Heart left ventricle (tissue), 13 donors: ENCODE measurements around the gene LRRC63.

Source experiments
- POLR2A ChIP-seq, 2 donors: fragments of 450-650 bp; IDR thresholded peaks; one replicate each; pipeline ENCODE4 v1.6.1; 2017; ENCODE audit warnings: antibody characterized with exemption in 2 of 2, mild to moderate bottlenecking in 2 of 2, moderate library complexity in 2 of 2
- TF ChIP-seq, protein P1 (sequence below), 12 donors: fragments of 200-600 bp; sonication (generic) in 4 of 12; IDR thresholded peaks; one replicate each; pipeline versions ENCODE4 v1.5.0 to v1.8.0; 2018 to 2022; ENCODE audit warnings: antibody characterized with exemption in 12 of 12, mild to moderate bottlenecking in 5 of 12
- donor health status: ischemic (EF 13 %, LVEDD 7.1; RV severe dilation, severe dysfunction).
- donor health status: DM: no; HTN: yes; CAD: no.
- donor health status: DM: no; HTN: no; CAD: no.
- donor health status: ischemic (EF 25% LVEDD 6.9; RV normal size, moderate dysfunction).
- donor health status: ischemic (EF 25% LVEDD 5.7; RV mildly dilated, moderate dysfunction).
- donor health status: ischemic (EF 35%, LVEDD 5.7; RV mildly dilated, moderate dysfunction).
- donor health status: nonischemic (EF 11% LVEDD 7.7; RV severe dilation, severe dysfunction).
- donor health status: DM: yes; HTN: yes; CAD: no.
- donor health status: PGD.
- donor health status: ischemic (EF 29% LVEDD 5.4; RV normal size, mild dysfunction).
- donor health status: nonischemic (EF 23%, LVEDD 6.1; RV moderate dilation, normal function).

DNA sequence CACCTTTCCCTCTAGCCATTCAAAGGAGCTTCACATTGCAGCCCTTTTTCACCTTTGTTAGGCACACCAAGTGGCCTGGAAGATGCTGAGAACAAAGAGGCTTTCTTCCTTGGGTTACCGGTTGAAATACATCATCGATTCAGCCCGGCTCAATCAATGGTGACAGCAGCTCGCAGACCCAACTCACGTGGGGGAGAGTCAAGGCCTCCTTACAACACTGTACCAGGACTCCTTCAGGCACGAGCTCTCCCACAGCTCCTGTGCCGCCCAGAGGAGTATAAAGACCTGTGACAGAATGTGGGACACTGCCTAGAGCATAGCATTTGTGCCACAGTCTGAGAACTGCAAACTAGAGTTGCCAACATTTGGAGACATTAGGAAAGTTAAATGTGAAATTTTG is 3.9 kb upstream of the LRRC63 start:
- TF ChIP-seq, protein P1, sequence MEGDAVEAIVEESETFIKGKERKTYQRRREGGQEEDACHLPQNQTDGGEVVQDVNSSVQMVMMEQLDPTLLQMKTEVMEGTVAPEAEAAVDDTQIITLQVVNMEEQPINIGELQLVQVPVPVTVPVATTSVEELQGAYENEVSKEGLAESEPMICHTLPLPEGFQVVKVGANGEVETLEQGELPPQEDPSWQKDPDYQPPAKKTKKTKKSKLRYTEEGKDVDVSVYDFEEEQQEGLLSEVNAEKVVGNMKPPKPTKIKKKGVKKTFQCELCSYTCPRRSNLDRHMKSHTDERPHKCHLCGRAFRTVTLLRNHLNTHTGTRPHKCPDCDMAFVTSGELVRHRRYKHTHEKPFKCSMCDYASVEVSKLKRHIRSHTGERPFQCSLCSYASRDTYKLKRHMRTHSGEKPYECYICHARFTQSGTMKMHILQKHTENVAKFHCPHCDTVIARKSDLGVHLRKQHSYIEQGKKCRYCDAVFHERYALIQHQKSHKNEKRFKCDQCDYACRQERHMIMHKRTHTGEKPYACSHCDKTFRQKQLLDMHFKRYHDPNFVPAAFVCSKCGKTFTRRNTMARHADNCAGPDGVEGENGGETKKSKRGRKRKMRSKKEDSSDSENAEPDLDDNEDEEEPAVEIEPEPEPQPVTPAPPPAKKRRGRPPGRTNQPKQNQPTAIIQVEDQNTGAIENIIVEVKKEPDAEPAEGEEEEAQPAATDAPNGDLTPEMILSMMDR (IDR thresholded peaks at IDR 0.05), result no peak
- no peak for TF ChIP-seq POLR2A (IDR thresholded peaks at IDR 0.05)
